H1 (cell line): ENCODE measurements around the gene PTHLH. TPM values are rescaled to one million over a fixed set of nuclear protein-coding genes. Genes with fewer than 3 reads are reported as not detected.

ENCODE experiments used
- CTCF ChIA-PET: fragments of 300-600 bp; sonication (Branson Sonifier 250); formaldehyde crosslinking; loops from one replicate; lab custom pipeline; 2021; ENCODE audit not compliant: partially characterized antibody; lab: Charles Lee
- POLR2A ChIA-PET: fragments of 300-600 bp; sonication (Branson Sonifier 250); formaldehyde crosslinking; loops from one replicate; lab custom pipeline; 2021; ENCODE audit warnings: inconsistent platforms; ENCODE audit not compliant: partially characterized antibody; lab: Charles Lee
- DNase-seq, 2 experiments: peaks; one replicate each; pipeline versions ENCODE4 v3.0.0 to v3.0.0-alpha.2; 2010 to 2022; ENCODE audit warnings: low spot score in 2 of 2, low read depth in 1 of 2, mixed read lengths in 1 of 2
- FAIRE-seq: peaks from 2 replicates; lab custom pipeline; 2011; peaks lifted over from hg19 to GRCh38; lab: Jason Lieb, UNC
- H2AFZ ChIP-seq: 2 replicates; pipeline ENCODE4 v1.8.1; 2012; ENCODE audit warnings: low read length, inconsistent platforms
- H2AK5ac ChIP-seq: 2 replicates; pipeline ENCODE4 v1.6.1; 2013; ENCODE audit warnings: low read depth, low read length
- H2BK120ac ChIP-seq: replicated peaks from 2 replicates; pipeline ENCODE3; 2013; ENCODE audit warnings: low read depth, low read length, inconsistent platforms
- H2BK12ac ChIP-seq: 2 replicates; pipeline ENCODE4 v1.6.1; 2013; ENCODE audit warnings: low read depth, low read length
- H2BK15ac ChIP-seq: 2 replicates; pipeline ENCODE4 v1.6.1; 2013; ENCODE audit warnings: low read length
- H2BK20ac ChIP-seq: 2 replicates; pipeline ENCODE4 v1.6.1; 2013; ENCODE audit warnings: low read length
- H2BK5ac ChIP-seq: 2 replicates; pipeline ENCODE4 v1.6.1; 2013; ENCODE audit warnings: low read depth, low read length
- H3K14ac ChIP-seq: 2 replicates; pipeline ENCODE4 v1.6.1; 2013; ENCODE audit warnings: inconsistent platforms; ENCODE audit not compliant: insufficient read length
- H3K18ac ChIP-seq: 2 replicates; pipeline ENCODE4 v1.6.1; 2013; ENCODE audit warnings: low read length; ENCODE audit errors: extremely low read depth
- H3K23ac ChIP-seq: 2 replicates; pipeline ENCODE4 v1.6.1; 2013; ENCODE audit warnings: inconsistent platforms; ENCODE audit not compliant: insufficient read length
- H3K23me2 ChIP-seq: 2 replicates; pipeline ENCODE4 v1.6.1; 2013; ENCODE audit warnings: low read depth, low read length
- H3K27ac ChIP-seq: 2 replicates; pipeline ENCODE4 v1.6.1; 2011; ENCODE audit warnings: low read depth, low read length, inconsistent platforms
- H3K27me3 ChIP-seq, 4 experiments: replicated peaks in 1 of 4; 1 replicate in 1 of 4; 2 replicates in 3 of 4; pipeline versions ENCODE4 v1.6.1 to v1.8.1; 2011 to 2013; ENCODE audit warnings: low read length in 3 of 4, mild to moderate bottlenecking in 3 of 4, inconsistent platforms in 2 of 4, mixed read lengths in 2 of 4, moderate library complexity in 1 of 4; ENCODE audit not compliant: control insufficient read depth in 3 of 4, insufficient read depth in 3 of 4; ENCODE audit errors: extremely low read depth in 1 of 4
- H3K36me3 ChIP-seq, 4 experiments: 2 replicates each; pipeline versions ENCODE4 v1.6.1 to v1.8.1; 2011 to 2013; ENCODE audit warnings: mild to moderate bottlenecking in 4 of 4, low read length in 3 of 4, moderate library complexity in 2 of 4, control low read depth in 1 of 4, inconsistent platforms in 1 of 4; ENCODE audit not compliant: insufficient read depth in 4 of 4, control insufficient read depth in 2 of 4
- H3K4ac ChIP-seq: replicated peaks from 2 replicates; pipeline ENCODE3; 2013; ENCODE audit warnings: low read length, low read depth, mixed read lengths, inconsistent platforms; ENCODE audit not compliant: insufficient read length
- H3K4me1 ChIP-seq, 4 experiments: replicated peaks in 1 of 4; 1 replicate in 1 of 4; 2 replicates in 3 of 4; pipeline versions ENCODE4 v1.6.1 to v1.8.1; 2011 to 2013; ENCODE audit warnings: low read length in 3 of 4, inconsistent platforms in 2 of 4, mixed read lengths in 1 of 4; ENCODE audit not compliant: insufficient read depth in 4 of 4, control insufficient read depth in 3 of 4
- H3K4me2 ChIP-seq, 2 experiments: 2 replicates each; pipeline versions ENCODE4 v1.6.1 to v1.8.1; 2011 to 2013; ENCODE audit warnings: low read depth in 2 of 2, low read length in 2 of 2, control low read depth in 1 of 2, inconsistent platforms in 1 of 2, mild to moderate bottlenecking in 1 of 2; ENCODE audit not compliant: insufficient read depth in 1 of 2
- H3K4me3 ChIP-seq, 4 experiments: fragments of 200-600, 300-600 bp in 1 of 4; sonication (generic), shearing (Covaris generic), sonication (Bioruptor Twin) in 1 of 4; 2 replicates each; pipeline versions ENCODE4 v1.5.1 to v1.8.1; 2011 to 2016; ENCODE audit warnings: low read length in 4 of 4, low read depth in 3 of 4, control low read depth in 2 of 4, inconsistent platforms in 2 of 4, mild to moderate bottlenecking in 2 of 4, mixed read lengths in 1 of 4, moderate library complexity in 1 of 4; ENCODE audit not compliant: insufficient read depth in 2 of 4; ENCODE audit errors: extremely low read depth in 1 of 4
- H3K56ac ChIP-seq: replicated peaks from 2 replicates; pipeline ENCODE3; 2013; ENCODE audit warnings: low read depth, mild to moderate bottlenecking, mixed read lengths, low read length, inconsistent platforms; ENCODE audit not compliant: insufficient read length
- H3K79me1 ChIP-seq: 2 replicates; pipeline ENCODE4 v1.6.1; 2013; ENCODE audit warnings: low read depth, low read length, control low read depth
- H3K79me2 ChIP-seq, 2 experiments: 2 replicates each; pipeline versions ENCODE4 v1.6.1 to v1.8.1; 2012 to 2013; ENCODE audit warnings: low read length in 2 of 2, mild to moderate bottlenecking in 2 of 2, inconsistent platforms in 1 of 2; ENCODE audit not compliant: insufficient read depth in 2 of 2, control insufficient read depth in 1 of 2
- H3K9ac ChIP-seq, 4 experiments: replicated peaks in 1 of 4; 1 replicate in 1 of 4; 2 replicates in 3 of 4; pipeline versions ENCODE4 v1.6.1 to v1.8.1; 2011 to 2013; ENCODE audit warnings: low read depth in 3 of 4, low read length in 3 of 4, control low read depth in 2 of 4, mild to moderate bottlenecking in 2 of 4, moderate library complexity in 2 of 4, inconsistent platforms in 1 of 4; ENCODE audit errors: extremely low read depth in 1 of 4
- H3K9me3 ChIP-seq, 2 experiments: 2 replicates each; pipeline versions ENCODE4 v1.6.1 to v1.8.1; 2012 to 2013; ENCODE audit warnings: mild to moderate bottlenecking in 2 of 2, moderate library complexity in 2 of 2, control low read depth in 1 of 2, inconsistent platforms in 1 of 2, low read depth in 1 of 2, low read length in 1 of 2, mixed read lengths in 1 of 2; ENCODE audit not compliant: insufficient read depth in 2 of 2
- H4K20me1 ChIP-seq, 2 experiments: replicated peaks in 1 of 2; 2 replicates each; pipeline versions ENCODE3 to v1.8.1; 2011 to 2013; ENCODE audit warnings: inconsistent platforms in 2 of 2, low read length in 2 of 2, mild to moderate bottlenecking in 1 of 2; ENCODE audit not compliant: insufficient read depth in 2 of 2, control insufficient read depth in 1 of 2
- H4K5ac ChIP-seq: 2 replicates; pipeline ENCODE4 v1.6.1; 2013; ENCODE audit warnings: low read length, low read depth, mixed read lengths, inconsistent platforms; ENCODE audit not compliant: insufficient read length
- H4K8ac ChIP-seq: 2 replicates; pipeline ENCODE4 v1.8.0; 2013; ENCODE audit warnings: mild to moderate bottlenecking, moderate library complexity, low read length, inconsistent platforms; ENCODE audit not compliant: insufficient read depth; ENCODE audit errors: extremely low read depth
- H4K91ac ChIP-seq: replicated peaks from 2 replicates; pipeline ENCODE3; 2013; ENCODE audit warnings: low read length, mixed read lengths, inconsistent platforms; ENCODE audit not compliant: insufficient read length
- CHD1 ChIP-seq: IDR thresholded peaks from 2 replicates; pipeline ENCODE4 v1.6.1; 2012; ENCODE audit warnings: low read depth, low read length, improper control_type of control experiment
- E2F6 ChIP-seq: IDR thresholded peaks from 2 replicates; pipeline ENCODE4 v1.6.1; 2012; ENCODE audit warnings: inconsistent platforms
- RAD21 ChIP-seq, 2 experiments: IDR thresholded peaks in 1 of 2; conservative IDR thresholded peaks in 1 of 2; 2 replicates each; pipeline ENCODE4 v1.6.1; 2011; ENCODE audit warnings: low read depth in 2 of 2, low read length in 2 of 2, improper control_type of control experiment in 1 of 2, inconsistent platforms in 1 of 2, mild to moderate bottlenecking in 1 of 2, moderate library complexity in 1 of 2
- WGBS, 2 experiments: shearing (Covaris generic) in 1 of 2; methylation state at CpG; one replicate each; pipeline versions ENCODE4 v1.1.6 to v1.1.7; 2013 to 2015; ENCODE audit warnings: low lambda C conversion rate in 2 of 2, mixed read lengths in 2 of 2, inconsistent platforms in 1 of 2, low coverage in 1 of 2, missing lambda C conversion rate in 1 of 2; ENCODE audit not compliant: insufficient replicate concordance in 2 of 2, insufficient coverage in 1 of 2, insufficient read length in 1 of 2; ENCODE audit errors: extremely low coverage in 1 of 2, missing lambda C conversion rate in 1 of 2; 5-methylcytosine and 5-hydroxymethylcytosine counted together
- polyA plus RNA-seq, 7 experiments: library from polyadenylated mRNA; depleted of rRNA in 3 of 7; stranded (reverse) in 5 of 7; unstranded in 2 of 7; fragments of >200 nt in 5 of 7; fragments of 200-250 nt in 2 of 7; gene quantifications; 1 replicate in 5 of 7; 2 replicates in 1 of 7; 4 replicates in 1 of 7; pipeline versions ENCODE4 v1.2.1 to v1.2.3, GENCODE V29; 2011 to 2013; ENCODE audit warnings: missing spikeins in 2 of 7, mixed read lengths in 2 of 7
- total RNA-seq: library from RNA; stranded (reverse); fragmentation: NEBNext Ultra II Directional; extraction: Animal tissue kit (Norgen Biotek cat#: 25700); gene quantifications from 2 replicates; pipeline ENCODE4 v1.2.1, GENCODE V29; 2021

Gene PTHLH
- total and polyA plus RNA-seq, 2 of the 8 experiments (the other 6 are each of a cell fraction or from before 2014, with no cell fraction given), result 0.32 TPM; not detected in 1

GRCh38 chr12:27951898-27952297 lies 20.6 kb downstream of the PTHLH start:
- no peak overlapping the region for H3K9ac ChIP-seq
- H3K79me2 ChIP-seq, result no peaks in the 10 kb centered on the region
- no peaks in the 10 kb centered on the region for H3K79me1 ChIP-seq
- H3K18ac ChIP-seq, result no peak overlapping the region
- H3K4me1 ChIP-seq, result peaks cover 0 to 12% (median 6%) of the 10 kb centered on the region in 4 experiments; a peak in 5 of 7 replicates
- H2BK12ac ChIP-seq, result no peak overlapping the region
- H3K4me3 ChIP-seq, result peak overlapping the region in 1 of 4 experiments; percentile 29; a peak in 1 of 8 replicates
- H4K8ac ChIP-seq, result no peak overlapping the region
- DNase-seq (no peak), FAIRE-seq (peak; percentile 32)
- no peak overlapping the region for H4K91ac ChIP-seq
- H2BK20ac ChIP-seq, result no peak overlapping the region
- no peak overlapping the region for H3K27ac ChIP-seq
- H3K36me3 ChIP-seq, result no peaks in the 10 kb centered on the region
- no peak overlapping the region for H2BK120ac ChIP-seq
- H3K56ac ChIP-seq, result no peak overlapping the region
- no peak overlapping the region for H2AK5ac ChIP-seq
- no peak overlapping the region for H2BK5ac ChIP-seq
- TF ChIP-seq E2F6 (no peak), CHD1 (no peak), RAD21 (IDR thresholded peaks at IDR 0.05 in 1 of 2, conservative IDR thresholded peaks at IDR 0.05 in 1 of 2; ENCODE audit: low read depth in 2 of 2, low read length in 2 of 2) (0 out of 4 replicates have a peak, but pooled peaks of 1 of the 2 experiments have one; percentile 1)
- H2BK15ac ChIP-seq, result no peak overlapping the region
- no peaks in the 10 kb centered on the region for H4K20me1 ChIP-seq
- H3K4me2 ChIP-seq, result peak overlapping the region; percentile 14 to 56; a peak in 3 of 4 replicates
- ChIA-PET POLR2A (no interaction called here), CTCF (interaction anchor here (0.7 to 2.6 kb wide), 8 partner anchors 11 to 1013 kb away, joined by 3 to 10 read pairs (median 4); no protein-coding TSS in a partner anchor)
- no peak overlapping the region for H4K5ac ChIP-seq
- H3K14ac ChIP-seq, result no peak overlapping the region
- H3K23me2 ChIP-seq, result no peaks in the 10 kb centered on the region
- 31% methylated on average over 7 of the region's 7 CpGs; no CpG with 5 or more reads in 1 of the 2 experiments for WGBS, 2 experiments
- H3K27me3 ChIP-seq, result no peaks in the 10 kb centered on the region
- H3K9me3 ChIP-seq, result no peaks in the 10 kb centered on the region
- H3K23ac ChIP-seq, result no peak overlapping the region
- H2AFZ ChIP-seq, result no peak overlapping the region
- H3K4ac ChIP-seq, result no peak overlapping the region
